SIG-M5 treated with dmso at 0.1 percent for 504 hours (cell line): Measurements from ENCODE around the gene ATF3.

Source experiments
- DNase-seq: peaks from one replicate; lab custom pipeline; 2025; ENCODE audit not compliant: unreplicated experiment; lab: John Stamatoyannopoulos, UW

Gene ATF3

GRCh38 chr1:212608392-212608958, at the start of gene ATF3:
Gene ATF3 (plus strand): TSS chr1:212608761. CDS start chr1:212615022, 6,261 bp downstream.
- peak; percentile 99 for DNase-seq

GRCh38 chr1:212559929-212560328, 48.6 kb upstream of the ATF3 start:
- no peak for DNase-seq

GRCh38 chr1:212560933-212561460, 47.6 kb upstream of the ATF3 start:
- DNase-seq: no peak

GRCh38 chr1:212561501-212561931, 47.0 kb upstream of the ATF3 start:
- no peak for DNase-seq

- no peak for DNase-seq
These were observed 45.8 kb upstream of the ATF3 start for GRCh38 chr1:212562771-212563170.

GRCh38 chr1:212565079-212565478, 43.5 kb upstream of the ATF3 start:
- no peak for DNase-seq

- DNase-seq: no peak
These were observed 42.8 kb upstream of the ATF3 start for GRCh38 chr1:212565571-212566305.

- peak; percentile 87 for DNase-seq
These were observed 41.8 kb upstream of the ATF3 start for GRCh38 chr1:212566522-212567479.

GRCh38 chr1:212567638-212568037, 40.9 kb upstream of the ATF3 start:
- no peak for DNase-seq

- no peak for DNase-seq
These were observed 39.5 kb upstream of the ATF3 start for GRCh38 chr1:212568978-212569537.

- DNase-seq: no peak
These were observed 33.8 kb upstream of the ATF3 start for GRCh38 chr1:212574732-212575131.

- DNase-seq: no peak
These were observed 33.2 kb upstream of the ATF3 start for GRCh38 chr1:212575333-212575732.

GRCh38 chr1:212578041-212578440, 30.5 kb upstream of the ATF3 start:
- peak; percentile 19 for DNase-seq

- no peak for DNase-seq
These were observed 27.5 kb upstream of the ATF3 start for GRCh38 chr1:212581034-212581433.

- no peak for DNase-seq
These were observed 26.3 kb upstream of the ATF3 start for GRCh38 chr1:212582291-212582690.

- DNase-seq: no peak
These were observed 25.5 kb upstream of the ATF3 start for GRCh38 chr1:212582808-212583615.

GRCh38 chr1:212583643-212584042, 24.9 kb upstream of the ATF3 start:
- no peak for DNase-seq

- DNase-seq: no peak
These were observed 24.3 kb upstream of the ATF3 start for GRCh38 chr1:212584092-212584886.

GRCh38 chr1:212585210-212585609, 23.4 kb upstream of the ATF3 start:
- no peak for DNase-seq
